Keratinocyte (primary cell): Measurements from ENCODE around the gene CR1L. TPM values are rescaled to one million over a fixed set of nuclear protein-coding genes. Genes with fewer than 3 reads are reported as not detected.

Source experiments
- DNase-seq: peaks from one replicate; pipeline ENCODE4 v3.0.0-alpha.2; 2011; ENCODE audit warnings: low read depth, missing footprints, low spot score
- FAIRE-seq: peaks from 2 replicates; lab custom pipeline; 2011; peaks lifted over from hg19 to GRCh38; lab: Jason Lieb, UNC
- H2AFZ ChIP-seq: 2 replicates; pipeline ENCODE4 v1.6.0; 2012; ENCODE audit warnings: low read length, control low read depth, inconsistent platforms; ENCODE audit not compliant: control insufficient read depth
- H3K27ac ChIP-seq: 2 replicates; pipeline ENCODE4 v1.5.1; 2011; ENCODE audit warnings: low read length; ENCODE audit not compliant: control insufficient read depth, insufficient read depth
- H3K27me3 ChIP-seq: 3 replicates; pipeline ENCODE4 v1.6.0; 2011; ENCODE audit warnings: low read length; ENCODE audit not compliant: control insufficient read depth, insufficient read depth; ENCODE audit errors: extremely low read depth
- H3K36me3 ChIP-seq, 2 experiments: 2 replicates in 1 of 2; 3 replicates in 1 of 2; pipeline ENCODE4 v1.5.1; 2011; ENCODE audit warnings: low read length in 2 of 2, mild to moderate bottlenecking in 1 of 2; ENCODE audit not compliant: control insufficient read depth in 2 of 2, insufficient read depth in 2 of 2; ENCODE audit errors: extremely low read depth in 1 of 2
- H3K4me1 ChIP-seq: 3 replicates; pipeline ENCODE4 v1.5.1; 2011; ENCODE audit warnings: low read length; ENCODE audit not compliant: control insufficient read depth, insufficient read depth; ENCODE audit errors: extremely low read depth
- H3K4me2 ChIP-seq: 3 replicates; pipeline ENCODE4 v1.6.0; 2011; ENCODE audit warnings: low read depth, low read length; ENCODE audit not compliant: control insufficient read depth, insufficient read depth; ENCODE audit errors: extremely low read depth
- H3K4me3 ChIP-seq, 3 experiments: fragments of 200-600 bp in 1 of 3; sonication (generic) in 1 of 3; 2 replicates in 2 of 3; 3 replicates in 1 of 3; pipeline ENCODE4 v1.5.1; 2011 to 2016; ENCODE audit warnings: low read length in 3 of 3, mild to moderate bottlenecking in 3 of 3, control low read depth in 2 of 3, inconsistent platforms in 1 of 3, low read depth in 1 of 3, mixed read lengths in 1 of 3, mixed run types in 1 of 3, moderate library complexity in 1 of 3; ENCODE audit not compliant: control insufficient read depth in 2 of 3, insufficient read depth in 2 of 3; ENCODE audit errors: extremely low read depth in 1 of 3
- H3K79me2 ChIP-seq: 2 replicates; pipeline ENCODE4 v1.6.0; 2012; ENCODE audit warnings: low read length; ENCODE audit not compliant: control insufficient read depth, insufficient read depth
- H3K9ac ChIP-seq: 3 replicates; pipeline ENCODE4 v1.6.0; 2011; ENCODE audit warnings: low read length; ENCODE audit not compliant: control insufficient read depth, insufficient read depth; ENCODE audit errors: extremely low read depth
- H3K9me1 ChIP-seq: 3 replicates; pipeline ENCODE4 v1.6.0; 2011; ENCODE audit warnings: low read length; ENCODE audit not compliant: control insufficient read depth, insufficient read depth; ENCODE audit errors: extremely low read depth
- H3K9me3 ChIP-seq: 2 replicates; pipeline ENCODE4 v1.5.1; 2012; ENCODE audit warnings: low read depth, low read length; ENCODE audit not compliant: control insufficient read depth
- H4K20me1 ChIP-seq: 3 replicates; pipeline ENCODE4 v1.6.0; 2011; ENCODE audit warnings: low read length; ENCODE audit not compliant: control insufficient read depth, insufficient read depth; ENCODE audit errors: extremely low read depth
- EZH2 ChIP-seq: IDR thresholded peaks from one replicate; pipeline ENCODE4 v1.6.1; 2012; ENCODE audit warnings: inconsistent platforms, mild to moderate bottlenecking, low read length, moderate library complexity
- dilution Hi-C: fragments of 300-500 bp; cut with MboI; formaldehyde crosslinking; loops from one replicate; pipeline ENCODE4 v1.7.0; 2020; ENCODE audit warnings: low sequenced_read_pairs; ENCODE audit not compliant: extremely low pct_ligation_motif_present
- polyA plus RNA-seq, 5 experiments: library from polyadenylated mRNA; depleted of rRNA in 3 of 5; stranded (reverse) in 3 of 5; stranded (forward) in 1 of 5; unstranded in 1 of 5; fragments of >200 nt; gene quantifications; 1 replicate in 1 of 5; 2 replicates in 3 of 5; 3 replicates in 1 of 5; pipeline versions ENCODE4 v1.2.1 to v1.2.3, GENCODE V29; 2011 to 2012; ENCODE audit warnings: missing spikeins in 2 of 5, low read depth in 1 of 5, low replicate concordance in 1 of 5
- TF ChIP-seq, protein P1 (sequence below), 3 experiments: IDR thresholded peaks in 1 of 3; conservative IDR thresholded peaks in 1 of 3; optimal IDR thresholded peaks in 1 of 3; 2 replicates in 2 of 3; 3 replicates in 1 of 3; pipeline versions ENCODE3 to v1.5.1; 2011; ENCODE audit warnings: low read length in 3 of 3, mild to moderate bottlenecking in 3 of 3, moderate library complexity in 2 of 3, control low read depth in 1 of 3, inconsistent platforms in 1 of 3; ENCODE audit not compliant: insufficient read depth in 2 of 3; ENCODE audit errors: extremely low read depth in 1 of 3

Gene CR1L
- polyA plus RNA-seq, 1 donor (not counting 4 experiments of a cell fraction or from before 2014, with no cell fraction given) = not detected

DNA sequence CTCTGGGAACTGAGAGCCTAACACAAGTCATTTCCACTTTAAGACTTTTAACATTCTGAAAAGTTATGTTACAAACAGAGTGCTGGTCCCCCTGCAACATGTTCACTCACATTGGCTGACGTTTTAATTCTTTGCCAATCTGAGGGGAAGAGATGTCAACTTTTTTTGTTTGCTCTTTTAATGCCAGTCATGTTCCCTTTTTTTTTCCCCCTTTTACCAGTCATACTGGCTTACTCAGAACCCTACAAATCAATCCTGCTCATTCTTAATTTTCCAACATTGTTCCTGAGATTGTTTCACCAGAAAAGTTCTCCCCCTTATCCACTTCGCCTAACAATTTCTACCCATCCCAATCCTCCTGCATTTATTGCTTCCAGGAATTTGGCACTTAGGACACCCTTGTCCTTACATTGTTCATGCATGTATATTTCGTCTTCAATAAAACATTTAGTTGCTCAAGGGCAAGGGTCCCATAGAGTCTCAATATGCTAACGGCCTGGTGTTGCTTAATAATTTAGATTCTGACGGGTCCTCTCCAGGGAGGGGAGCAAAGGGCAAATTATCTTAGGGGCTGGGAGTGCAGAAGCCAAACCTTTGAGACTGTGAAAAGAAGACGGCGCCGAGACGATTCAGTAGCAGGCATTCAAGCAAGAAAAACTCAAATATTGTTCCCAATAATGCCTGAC is 624 bp upstream of the CR1L start:
- Histone ChIP-seq H3K79me2 (no peaks in the 10 kb centered on the region), H2AFZ (peak overlapping the region; percentile 26), H4K20me1 (no peaks in the 10 kb centered on the region), H3K27me3 (peaks cover 12% of the 10 kb centered on the region), H3K9me1 (no peaks in the 10 kb centered on the region), H3K4me2 (peak overlapping the region; percentile 87), H3K36me3 (no peaks in the 10 kb centered on the region), H3K4me3 (peak overlapping the region; percentile 33 to 81 (median 76)), H3K9me3 (no peaks in the 10 kb centered on the region), H3K9ac (no peak overlapping the region), H3K4me1 (peaks cover 2% of the 10 kb centered on the region), H3K27ac (no peak overlapping the region)
- dilution Hi-C loops = no loop called here
- FAIRE-seq (no peak), DNase-seq (no peak)
- TF ChIP-seq EZH2 = no peak
- TF ChIP-seq, protein P1, sequence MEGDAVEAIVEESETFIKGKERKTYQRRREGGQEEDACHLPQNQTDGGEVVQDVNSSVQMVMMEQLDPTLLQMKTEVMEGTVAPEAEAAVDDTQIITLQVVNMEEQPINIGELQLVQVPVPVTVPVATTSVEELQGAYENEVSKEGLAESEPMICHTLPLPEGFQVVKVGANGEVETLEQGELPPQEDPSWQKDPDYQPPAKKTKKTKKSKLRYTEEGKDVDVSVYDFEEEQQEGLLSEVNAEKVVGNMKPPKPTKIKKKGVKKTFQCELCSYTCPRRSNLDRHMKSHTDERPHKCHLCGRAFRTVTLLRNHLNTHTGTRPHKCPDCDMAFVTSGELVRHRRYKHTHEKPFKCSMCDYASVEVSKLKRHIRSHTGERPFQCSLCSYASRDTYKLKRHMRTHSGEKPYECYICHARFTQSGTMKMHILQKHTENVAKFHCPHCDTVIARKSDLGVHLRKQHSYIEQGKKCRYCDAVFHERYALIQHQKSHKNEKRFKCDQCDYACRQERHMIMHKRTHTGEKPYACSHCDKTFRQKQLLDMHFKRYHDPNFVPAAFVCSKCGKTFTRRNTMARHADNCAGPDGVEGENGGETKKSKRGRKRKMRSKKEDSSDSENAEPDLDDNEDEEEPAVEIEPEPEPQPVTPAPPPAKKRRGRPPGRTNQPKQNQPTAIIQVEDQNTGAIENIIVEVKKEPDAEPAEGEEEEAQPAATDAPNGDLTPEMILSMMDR (optimal IDR thresholded peaks at IDR 0.05 in 1 of 3, IDR thresholded peaks at IDR 0.05 in 1 of 3, conservative IDR thresholded peaks at IDR 0.05 in 1 of 3; ENCODE audit: extremely low read depth in 1 of 3, insufficient read depth in 2 of 3, low read length in 3 of 3) = no peak

DNA sequence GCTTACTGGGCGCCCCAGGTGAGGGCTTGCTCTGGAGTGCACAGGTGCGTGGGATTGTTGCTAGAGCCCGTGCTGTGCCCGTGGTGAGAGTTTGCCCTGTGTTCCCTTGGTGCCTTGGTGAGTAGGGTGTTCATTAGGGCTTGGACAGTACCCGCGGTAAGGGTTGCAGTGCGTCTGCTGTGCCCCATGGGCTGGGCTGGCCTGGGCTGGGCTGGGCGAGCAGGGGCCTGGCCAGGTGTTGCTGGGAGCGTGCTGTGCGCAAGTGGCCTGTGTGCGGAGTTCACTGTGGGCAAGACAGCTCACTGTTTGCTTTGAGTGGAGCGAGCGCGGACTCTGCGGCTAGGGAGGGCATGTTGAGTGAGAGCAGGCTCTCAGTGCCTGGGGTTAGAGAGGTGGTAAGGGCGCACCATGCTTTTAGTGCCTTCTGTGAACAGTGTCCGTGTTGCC is 725 bp downstream of the CR1L start:
- H3K9ac ChIP-seq = no peak overlapping the region
- peak overlapping the region in 1 of 3 experiments; percentile 81 for H3K4me3 ChIP-seq
- H3K4me1 ChIP-seq = peaks cover 2% of the 10 kb centered on the region
- no peaks in the 10 kb centered on the region for H3K36me3 ChIP-seq
- no peak overlapping the region for H3K27ac ChIP-seq
- no peaks in the 10 kb centered on the region for H3K79me2 ChIP-seq
- H3K9me1 ChIP-seq = no peaks in the 10 kb centered on the region
- FAIRE-seq (peak; percentile 34), DNase-seq (no peak)
- no peaks in the 10 kb centered on the region for H3K9me3 ChIP-seq
- no peak overlapping the region for H2AFZ ChIP-seq
- dilution Hi-C loops = no loop called here
- no peak for TF ChIP-seq EZH2
- TF ChIP-seq, protein P1 (optimal IDR thresholded peaks at IDR 0.05 in 1 of 3, IDR thresholded peaks at IDR 0.05 in 1 of 3, conservative IDR thresholded peaks at IDR 0.05 in 1 of 3; ENCODE audit: extremely low read depth in 1 of 3, insufficient read depth in 2 of 3, low read length in 3 of 3) = no peak
- H3K4me2 ChIP-seq = peak overlapping the region; percentile 87
- H3K27me3 ChIP-seq = peaks cover 12% of the 10 kb centered on the region
- no peaks in the 10 kb centered on the region for H4K20me1 ChIP-seq
